Heart left ventricle (tissue), 16 donors: ENCODE data around the gene RPTOR. TPM values are rescaled to one million over a fixed set of nuclear protein-coding genes. Genes with fewer than 3 reads are reported as not detected.
A peak's percentile ranks its signal among the peaks of the same experiment; 100 is the strongest.

Source experiments
- ATAC-seq, 4 donors: fragments of 200-7000 bp; cut with Tn5 transposase; one replicate each; pipeline ENCODE4 v1.9.1; 2020 to 2022; ENCODE audit warnings: moderate library complexity in 4 of 4, mild to moderate bottlenecking in 3 of 4, moderate number of reproducible peaks in 1 of 4
- DNase-seq, 5 donors: peaks; one replicate each; pipeline ENCODE4 v3.0.0-alpha.2; 2020
- H3K27ac ChIP-seq, 12 donors: fragments of 200-600 bp; sonication (generic) in 4 of 12; one replicate each; pipeline versions ENCODE4 v1.5.0 to v1.8.0; 2016 to 2022; ENCODE audit warnings: mild to moderate bottlenecking in 2 of 12
- H3K27me3 ChIP-seq, 9 donors: fragments of 200-600 bp; sonication (generic) in 2 of 9; one replicate each; pipeline versions ENCODE4 v1.5.1 to v1.8.0; 2016 to 2022; ENCODE audit warnings: mild to moderate bottlenecking in 3 of 9
- H3K36me3 ChIP-seq, 9 donors: fragments of 200-600 bp; sonication (generic) in 2 of 9; one replicate each; pipeline versions ENCODE4 v1.5.0 to v1.8.0; 2018 to 2022; ENCODE audit warnings: mild to moderate bottlenecking in 2 of 9
- H3K4me1 ChIP-seq, 12 donors: fragments of 200-600 bp; sonication (generic) in 4 of 12; one replicate each; pipeline versions ENCODE4 v1.5.0 to v1.8.0; 2016 to 2022; ENCODE audit warnings: mild to moderate bottlenecking in 3 of 12
- H3K4me3 ChIP-seq, 12 donors: fragments of 200-600 bp; sonication (generic) in 4 of 12; one replicate each; pipeline versions ENCODE4 v1.5.0 to v1.8.0; 2017 to 2022; ENCODE audit warnings: mild to moderate bottlenecking in 9 of 12, moderate library complexity in 4 of 12
- H3K9me3 ChIP-seq, 12 donors: fragments of 200-600 bp; sonication (generic) in 4 of 12; one replicate each; pipeline versions ENCODE4 v1.5.0 to v1.8.0; 2016 to 2022; ENCODE audit warnings: mild to moderate bottlenecking in 1 of 12
- CTCF ChIP-seq, 12 donors: fragments of 200-600 bp; sonication (generic) in 4 of 12; IDR thresholded peaks; one replicate each; pipeline versions ENCODE4 v1.5.0 to v1.8.0; 2018 to 2022; ENCODE audit warnings: antibody characterized with exemption in 12 of 12, mild to moderate bottlenecking in 5 of 12
- POLR2A ChIP-seq, 2 donors: fragments of 450-650 bp; IDR thresholded peaks; one replicate each; pipeline ENCODE4 v1.6.1; 2017; ENCODE audit warnings: antibody characterized with exemption in 2 of 2, mild to moderate bottlenecking in 2 of 2, moderate library complexity in 2 of 2
- WGBS, 4 donors: extraction: QIAGEN DNeasy Blood & Tissue Kit in 2 of 4; methylation state at CpG; one replicate each; pipeline versions ENCODE4 v1.1.5 to v1.1.7; 2013 to 2018; 5-methylcytosine and 5-hydroxymethylcytosine counted together
- intact Hi-C, 10 donors: fragments of 100-400 bp; cut with DNase I; formaldehyde crosslinking; loops; one replicate each; pipeline versions ENCODE4 v1.11.1 to v1.14.2; 2022
- polyA plus RNA-seq, 2 donors: library from polyadenylated mRNA; stranded (reverse); fragments of 200-250 nt; gene quantifications; one replicate each; pipeline ENCODE4 v1.2.3, GENCODE V29; 2013
- total RNA-seq, 9 donors: library from RNA; depleted of rRNA in 2 of 9; stranded (reverse); fragments of >200 nt in 2 of 9; fragmentation: NEBNext Ultra II Directional in 3 of 9; extraction: Animal tissue kit (Norgen Biotek cat#: 25700) in 3 of 9; gene quantifications; one replicate each; pipeline versions ENCODE4 v1.1.0 to v1.2.4, GENCODE V29; 2016 to 2023
- donor health status: ischemic (EF 13 %, LVEDD 7.1; RV severe dilation, severe dysfunction).
- donor health status: healthy with polysubstance abuse.
- donor health status: DM: no; HTN: yes; CAD: no.
- donor health status: DM: no; HTN: no; CAD: no.
- donor health status: ischemic (EF 25% LVEDD 6.9; RV normal size, moderate dysfunction).
- donor health status: ischemic (EF 25% LVEDD 5.7; RV mildly dilated, moderate dysfunction).
- donor health status: healthy.
- donor health status: DM: yes; HTN: yes; CAD: no.
- donor health status: ischemic (EF 35%, LVEDD 5.7; RV mildly dilated, moderate dysfunction).
- donor health status: nonischemic (EF 11% LVEDD 7.7; RV severe dilation, severe dysfunction).
- donor health status: DM: yes; HTN: yes; CAD: no.
- donor health status: PGD.
- donor health status: ischemic (EF 29% LVEDD 5.4; RV normal size, mild dysfunction).
- donor health status: nonischemic (EF 23%, LVEDD 6.1; RV moderate dilation, normal function).

The RPTOR gene
- total and polyA plus RNA-seq, 11 donors = 14.7 to 31.7 (median 26.0) TPM

- Histone ChIP-seq H3K27ac (peak overlapping the region in 1 of 12 donors; percentile 66), H3K4me1 (peaks cover 0 to 10% (median 0%) of the 10 kb centered on the region in 12 donors), H3K4me3 (no peak overlapping the region), H3K27me3 (no peaks in the 10 kb centered on the region), H3K9me3 (no peaks in the 10 kb centered on the region), H3K36me3 (peaks cover 0 to 25% (median 17%) of the 10 kb centered on the region in 9 donors)
- no peak for ATAC-seq
- TF ChIP-seq POLR2A (IDR thresholded peaks at IDR 0.05) (no peak), CTCF (IDR thresholded peaks at IDR 0.05) (no peak)
- WGBS, 4 donors = 80 to 94% (median 92%) methylated on average over 6 of the region's 6 CpGs
- intact Hi-C loops = no loop called here
- DNase-seq = no peak
Measured at GRCh38 chr17:80751946-80752581, 207.4 kb downstream of the RPTOR start.

- H3K27me3 ChIP-seq = no peaks in the 10 kb centered on the region
- DNase-seq = no peak
- peaks cover 0 to 13% (median 1%) of the 10 kb centered on the region in 12 donors for H3K4me1 ChIP-seq
- H3K9me3 ChIP-seq = no peaks in the 10 kb centered on the region
- no peak for TF ChIP-seq CTCF (IDR thresholded peaks at IDR 0.05)
- no peak for TF ChIP-seq POLR2A (IDR thresholded peaks at IDR 0.05)
- WGBS, 4 donors = 87 to 95% (median 92%) methylated on average over 17 of the region's 17 CpGs
- H3K36me3 ChIP-seq = peaks cover 0 to 26% (median 17%) of the 10 kb centered on the region in 9 donors
- intact Hi-C loops = no loop called here
- H3K27ac ChIP-seq = no peak overlapping the region
- peak in 1 of 4 donors; percentile 21 for ATAC-seq
- H3K4me3 ChIP-seq = no peak overlapping the region
Measured at GRCh38 chr17:80753685-80754345, 209.2 kb downstream of the RPTOR start.

GRCh38 chr17:80754846-80755245 is 210.2 kb downstream of the RPTOR start:
- 85 to 90% (median 90%) methylated on average over 7 to 9 of the region's 9 CpGs for WGBS, 4 donors
- Histone ChIP-seq H3K9me3 (no peaks in the 10 kb centered on the region), H3K4me1 (peaks cover 0 to 13% (median 5%) of the 10 kb centered on the region in 12 donors), H3K27ac (no peak overlapping the region), H3K36me3 (peaks cover 0 to 26% (median 17%) of the 10 kb centered on the region in 9 donors), H3K4me3 (no peak overlapping the region), H3K27me3 (no peaks in the 10 kb centered on the region)
- ATAC-seq (no peak), DNase-seq (no peak)
- intact Hi-C loops = no loop called here
- no peak for TF ChIP-seq CTCF (IDR thresholded peaks at IDR 0.05)
- TF ChIP-seq POLR2A (IDR thresholded peaks at IDR 0.05) = no peak

GRCh38 chr17:80755650-80756405 is 211.2 kb downstream of the RPTOR start:
- Histone ChIP-seq H3K27me3 (no peaks in the 10 kb centered on the region), H3K9me3 (no peaks in the 10 kb centered on the region), H3K4me3 (no peak overlapping the region), H3K27ac (no peak overlapping the region), H3K36me3 (peaks cover 0 to 26% (median 17%) of the 10 kb centered on the region in 9 donors), H3K4me1 (peaks cover 0 to 22% (median 4%) of the 10 kb centered on the region in 12 donors)
- ATAC-seq = no peak
- WGBS, 4 donors = 92 to 98% (median 96%) methylated on average over 5 of the region's 5 CpGs
- no peak for DNase-seq
- TF ChIP-seq POLR2A (IDR thresholded peaks at IDR 0.05) (no peak), CTCF (IDR thresholded peaks at IDR 0.05) (peak in 2 of 12 donors; percentile 7 to 12)
- intact Hi-C loops = no loop called here
